H1 (cell line): ENCODE measurements around the gene ISG20L2. TPM values are rescaled to one million over a fixed set of nuclear protein-coding genes. Genes with fewer than 3 reads are reported as not detected.

Source experiments
- CEBPB ChIP-seq: IDR thresholded peaks from 2 replicates; pipeline ENCODE4 v1.6.1; 2012; ENCODE audit warnings: low read depth, low read length
- KDM1A ChIP-seq: fragments of 200-600, 300-600 bp; sonication (generic); IDR thresholded peaks from 2 replicates; pipeline ENCODE4 v1.7.1; 2016; ENCODE audit warnings: mild to moderate bottlenecking, low read length, borderline replicate concordance
- RNF2 ChIP-seq: fragments of 200-900, 300-1000 bp; sonication (generic); IDR thresholded peaks from 2 replicates; pipeline ENCODE4 v1.7.1; 2016; ENCODE audit warnings: borderline replicate concordance, low read depth, mild to moderate bottlenecking, antibody characterized with exemption, low read length; ENCODE audit not compliant: poor library complexity, severe bottlenecking; ENCODE audit errors: missing control alignments
- ZNF274 ChIP-seq: IDR thresholded peaks from 2 replicates; pipeline ENCODE4 v1.7.0; 2012; ENCODE audit warnings: low read length, borderline replicate concordance; ENCODE audit errors: extremely low read depth
- polyA plus RNA-seq, 7 experiments: library from polyadenylated mRNA; depleted of rRNA in 3 of 7; stranded (reverse) in 5 of 7; unstranded in 2 of 7; fragments of >200 nt in 5 of 7; fragments of 200-250 nt in 2 of 7; gene quantifications; 1 replicate in 5 of 7; 2 replicates in 1 of 7; 4 replicates in 1 of 7; pipeline versions ENCODE4 v1.2.1 to v1.2.3, GENCODE V29; 2011 to 2013; ENCODE audit warnings: missing spikeins in 2 of 7, mixed read lengths in 2 of 7
- total RNA-seq: library from RNA; stranded (reverse); fragmentation: NEBNext Ultra II Directional; extraction: Animal tissue kit (Norgen Biotek cat#: 25700); gene quantifications from 2 replicates; pipeline ENCODE4 v1.2.1, GENCODE V29; 2021
- TF ChIP-seq, protein P1 (sequence below): fragments of 300-600 bp; sonication (generic); IDR thresholded peaks from 2 replicates; pipeline ENCODE4 v1.7.1; 2012; ENCODE audit warnings: low read length, moderate library complexity, mild to moderate bottlenecking, inconsistent platforms; ENCODE audit not compliant: insufficient replicate concordance

ISG20L2 gene
- total and polyA plus RNA-seq, 2 of the 8 experiments (the other 6 are each of a cell fraction or from before 2014, with no cell fraction given): 47.5 to 53.0 TPM

- TF ChIP-seq, protein P1, sequence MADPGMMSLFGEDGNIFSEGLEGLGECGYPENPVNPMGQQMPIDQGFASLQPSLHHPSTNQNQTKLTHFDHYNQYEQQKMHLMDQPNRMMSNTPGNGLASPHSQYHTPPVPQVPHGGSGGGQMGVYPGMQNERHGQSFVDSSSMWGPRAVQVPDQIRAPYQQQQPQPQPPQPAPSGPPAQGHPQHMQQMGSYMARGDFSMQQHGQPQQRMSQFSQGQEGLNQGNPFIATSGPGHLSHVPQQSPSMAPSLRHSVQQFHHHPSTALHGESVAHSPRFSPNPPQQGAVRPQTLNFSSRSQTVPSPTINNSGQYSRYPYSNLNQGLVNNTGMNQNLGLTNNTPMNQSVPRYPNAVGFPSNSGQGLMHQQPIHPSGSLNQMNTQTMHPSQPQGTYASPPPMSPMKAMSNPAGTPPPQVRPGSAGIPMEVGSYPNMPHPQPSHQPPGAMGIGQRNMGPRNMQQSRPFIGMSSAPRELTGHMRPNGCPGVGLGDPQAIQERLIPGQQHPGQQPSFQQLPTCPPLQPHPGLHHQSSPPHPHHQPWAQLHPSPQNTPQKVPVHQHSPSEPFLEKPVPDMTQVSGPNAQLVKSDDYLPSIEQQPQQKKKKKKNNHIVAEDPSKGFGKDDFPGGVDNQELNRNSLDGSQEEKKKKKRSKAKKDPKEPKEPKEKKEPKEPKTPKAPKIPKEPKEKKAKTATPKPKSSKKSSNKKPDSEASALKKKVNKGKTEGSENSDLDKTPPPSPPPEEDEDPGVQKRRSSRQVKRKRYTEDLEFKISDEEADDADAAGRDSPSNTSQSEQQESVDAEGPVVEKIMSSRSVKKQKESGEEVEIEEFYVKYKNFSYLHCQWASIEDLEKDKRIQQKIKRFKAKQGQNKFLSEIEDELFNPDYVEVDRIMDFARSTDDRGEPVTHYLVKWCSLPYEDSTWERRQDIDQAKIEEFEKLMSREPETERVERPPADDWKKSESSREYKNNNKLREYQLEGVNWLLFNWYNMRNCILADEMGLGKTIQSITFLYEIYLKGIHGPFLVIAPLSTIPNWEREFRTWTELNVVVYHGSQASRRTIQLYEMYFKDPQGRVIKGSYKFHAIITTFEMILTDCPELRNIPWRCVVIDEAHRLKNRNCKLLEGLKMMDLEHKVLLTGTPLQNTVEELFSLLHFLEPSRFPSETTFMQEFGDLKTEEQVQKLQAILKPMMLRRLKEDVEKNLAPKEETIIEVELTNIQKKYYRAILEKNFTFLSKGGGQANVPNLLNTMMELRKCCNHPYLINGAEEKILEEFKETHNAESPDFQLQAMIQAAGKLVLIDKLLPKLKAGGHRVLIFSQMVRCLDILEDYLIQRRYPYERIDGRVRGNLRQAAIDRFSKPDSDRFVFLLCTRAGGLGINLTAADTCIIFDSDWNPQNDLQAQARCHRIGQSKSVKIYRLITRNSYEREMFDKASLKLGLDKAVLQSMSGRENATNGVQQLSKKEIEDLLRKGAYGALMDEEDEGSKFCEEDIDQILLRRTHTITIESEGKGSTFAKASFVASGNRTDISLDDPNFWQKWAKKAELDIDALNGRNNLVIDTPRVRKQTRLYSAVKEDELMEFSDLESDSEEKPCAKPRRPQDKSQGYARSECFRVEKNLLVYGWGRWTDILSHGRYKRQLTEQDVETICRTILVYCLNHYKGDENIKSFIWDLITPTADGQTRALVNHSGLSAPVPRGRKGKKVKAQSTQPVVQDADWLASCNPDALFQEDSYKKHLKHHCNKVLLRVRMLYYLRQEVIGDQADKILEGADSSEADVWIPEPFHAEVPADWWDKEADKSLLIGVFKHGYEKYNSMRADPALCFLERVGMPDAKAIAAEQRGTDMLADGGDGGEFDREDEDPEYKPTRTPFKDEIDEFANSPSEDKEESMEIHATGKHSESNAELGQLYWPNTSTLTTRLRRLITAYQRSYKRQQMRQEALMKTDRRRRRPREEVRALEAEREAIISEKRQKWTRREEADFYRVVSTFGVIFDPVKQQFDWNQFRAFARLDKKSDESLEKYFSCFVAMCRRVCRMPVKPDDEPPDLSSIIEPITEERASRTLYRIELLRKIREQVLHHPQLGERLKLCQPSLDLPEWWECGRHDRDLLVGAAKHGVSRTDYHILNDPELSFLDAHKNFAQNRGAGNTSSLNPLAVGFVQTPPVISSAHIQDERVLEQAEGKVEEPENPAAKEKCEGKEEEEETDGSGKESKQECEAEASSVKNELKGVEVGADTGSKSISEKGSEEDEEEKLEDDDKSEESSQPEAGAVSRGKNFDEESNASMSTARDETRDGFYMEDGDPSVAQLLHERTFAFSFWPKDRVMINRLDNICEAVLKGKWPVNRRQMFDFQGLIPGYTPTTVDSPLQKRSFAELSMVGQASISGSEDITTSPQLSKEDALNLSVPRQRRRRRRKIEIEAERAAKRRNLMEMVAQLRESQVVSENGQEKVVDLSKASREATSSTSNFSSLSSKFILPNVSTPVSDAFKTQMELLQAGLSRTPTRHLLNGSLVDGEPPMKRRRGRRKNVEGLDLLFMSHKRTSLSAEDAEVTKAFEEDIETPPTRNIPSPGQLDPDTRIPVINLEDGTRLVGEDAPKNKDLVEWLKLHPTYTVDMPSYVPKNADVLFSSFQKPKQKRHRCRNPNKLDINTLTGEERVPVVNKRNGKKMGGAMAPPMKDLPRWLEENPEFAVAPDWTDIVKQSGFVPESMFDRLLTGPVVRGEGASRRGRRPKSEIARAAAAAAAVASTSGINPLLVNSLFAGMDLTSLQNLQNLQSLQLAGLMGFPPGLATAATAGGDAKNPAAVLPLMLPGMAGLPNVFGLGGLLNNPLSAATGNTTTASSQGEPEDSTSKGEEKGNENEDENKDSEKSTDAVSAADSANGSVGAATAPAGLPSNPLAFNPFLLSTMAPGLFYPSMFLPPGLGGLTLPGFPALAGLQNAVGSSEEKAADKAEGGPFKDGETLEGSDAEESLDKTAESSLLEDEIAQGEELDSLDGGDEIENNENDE: no peak
- TF ChIP-seq ZNF274 (no peak), RNF2 (no peak), CEBPB (no peak), KDM1A (no peak)
Measured at GRCh38 chr1:156703336-156703735, 25.2 kb downstream of the ISG20L2 start (continued).
